Ascending aorta (tissue), 2 donors: ENCODE data around the gene NME4. TPM values are rescaled to one million over a fixed set of nuclear protein-coding genes. Genes with fewer than 3 reads are reported as not detected.

Experiments used
- DNase-seq, 2 donors: peaks; one replicate each; pipeline ENCODE4 v3.0.0-alpha.2; 2019; ENCODE audit warnings: low spot score in 2 of 2
- H3K27ac ChIP-seq, 2 donors: fragments of 200-600 bp; sonication (generic); one replicate each; pipeline ENCODE4 v1.5.1; 2016 to 2017; ENCODE audit warnings: mild to moderate bottlenecking in 1 of 2
- H3K27me3 ChIP-seq: fragments of 200-600 bp; sonication (generic); one replicate; pipeline ENCODE4 v1.5.1; 2017
- H3K36me3 ChIP-seq, 2 donors: fragments of 200-600 bp; sonication (generic); one replicate each; pipeline ENCODE4 v1.5.1; 2016
- H3K4me1 ChIP-seq, 2 donors: fragments of 200-600 bp; sonication (generic); one replicate each; pipeline ENCODE4 v1.5.1; 2016 to 2017; ENCODE audit warnings: mild to moderate bottlenecking in 1 of 2
- H3K4me3 ChIP-seq, 2 donors: fragments of 200-600 bp; sonication (generic); one replicate each; pipeline ENCODE4 v1.5.1; 2016 to 2017; ENCODE audit warnings: mild to moderate bottlenecking in 1 of 2
- H3K9me3 ChIP-seq, 2 donors: fragments of 200-600 bp; sonication (generic); one replicate each; pipeline ENCODE4 v1.5.1; 2016
- CTCF ChIP-seq, 3 experiments: fragments of 200-600 bp in 2 of 3; fragments of 450-650 bp in 1 of 3; sonication (generic) in 2 of 3; IDR thresholded peaks; one replicate each; pipeline ENCODE4 v1.5.1; 2016 to 2019; ENCODE audit warnings: antibody characterized with exemption in 3 of 3, mild to moderate bottlenecking in 1 of 3, moderate library complexity in 1 of 3
- intact Hi-C: fragments of 100-400 bp; cut with DNase I; formaldehyde crosslinking; loops from one replicate; pipeline ENCODE4 v1.15.1; 2023
- total RNA-seq: library from RNA; depleted of rRNA; stranded (reverse); fragments of >200 nt; gene quantifications from one replicate; pipeline ENCODE4 v1.1.0, GENCODE V29; 2016

NME4 gene
- total RNA-seq, 1 donor from 2014 or later, result 66.0 TPM

- peak in 2 of 3 experiments; percentile 35 to 65 for TF ChIP-seq CTCF (IDR thresholded peaks at IDR 0.05)
- peak; percentile 98 to 99 for DNase-seq
- Histone ChIP-seq H3K36me3 (no peaks in the 10 kb centered on the region), H3K27ac (peak within 1 kb of the TSS; percentile 70 to 83), H3K9me3 (no peaks in the 10 kb centered on the region), H3K27me3 (no peaks in the 10 kb centered on the region), H3K4me1 (peaks cover 12% of the 10 kb centered on the region in 2 donors), H3K4me3 (peak within 1 kb of the TSS; percentile 93 to 96)
- intact Hi-C loops, result loop anchor here (1.0 to 2.0 kb wide), 6 partner anchors 18 to 237 kb away; partner anchors contain the start of genes FAM234A, MRPL28, PGAP6 and RAB11FIP3
These were observed 44.2 kb upstream of the NME4 start, which contains the start of gene AXIN1 for GRCh38 chr16:352547-353403. Gene AXIN1 (minus strand): TSS chr16:352723. CDS start chr16:347025, 5,698 bp downstream.

- no peak for DNase-seq
- TF ChIP-seq CTCF (IDR thresholded peaks at IDR 0.05), result no peak
- Histone ChIP-seq H3K9me3 (no peaks in the 10 kb centered on the region), H3K4me1 (peaks cover 12% of the 10 kb centered on the region in 2 donors), H3K27ac (peak overlapping the region; percentile 70 to 83), H3K36me3 (no peaks in the 10 kb centered on the region), H3K27me3 (no peaks in the 10 kb centered on the region), H3K4me3 (peak overlapping the region; percentile 93 to 96)
- intact Hi-C loops, result loop anchor here (1.0 to 2.0 kb wide), 5 partner anchors 17 to 236 kb away; partner anchors contain the start of genes FAM234A, MRPL28 and PGAP6
These were observed 43.4 kb upstream of the NME4 start for GRCh38 chr16:353404-354290.

GRCh38 chr16:354291-354881 lies 42.6 kb upstream of the NME4 start:
- Histone ChIP-seq H3K27ac (no peak overlapping the region), H3K9me3 (no peaks in the 10 kb centered on the region), H3K27me3 (no peaks in the 10 kb centered on the region), H3K4me3 (no peak overlapping the region), H3K36me3 (no peaks in the 10 kb centered on the region), H3K4me1 (peaks cover 12% of the 10 kb centered on the region in 2 donors)
- TF ChIP-seq CTCF (IDR thresholded peaks at IDR 0.05), result no peak
- no peak for DNase-seq
- intact Hi-C loops, result no loop called here

- TF ChIP-seq CTCF (IDR thresholded peaks at IDR 0.05), result no peak
- intact Hi-C loops, result no loop called here
- H3K9me3 ChIP-seq, result no peaks in the 10 kb centered on the region
- no peaks in the 10 kb centered on the region for H3K36me3 ChIP-seq
- no peak overlapping the region for H3K4me3 ChIP-seq
- H3K27ac ChIP-seq, result no peak overlapping the region
- no peak for DNase-seq
- H3K27me3 ChIP-seq, result no peaks in the 10 kb centered on the region
- peaks cover 12% of the 10 kb centered on the region in 2 donors for H3K4me1 ChIP-seq
These were observed 42.0 kb upstream of the NME4 start for GRCh38 chr16:354971-355461.

GRCh38 chr16:356741-357140 lies 40.3 kb upstream of the NME4 start:
- Histone ChIP-seq H3K4me3 (no peak overlapping the region), H3K27me3 (no peaks in the 10 kb centered on the region), H3K27ac (no peak overlapping the region), H3K4me1 (peaks cover 3 to 4% of the 10 kb centered on the region in 2 donors), H3K36me3 (no peaks in the 10 kb centered on the region), H3K9me3 (no peaks in the 10 kb centered on the region)
- no peak for DNase-seq
- intact Hi-C loops, result no loop called here
- no peak for TF ChIP-seq CTCF (IDR thresholded peaks at IDR 0.05)
